Stromal cell of bone marrow (primary cell): ENCODE measurements around the gene ACOXL.

ENCODE experiments used
- DNase-seq: peaks from one replicate; pipeline ENCODE4 v3.0.0-alpha.2; 2012; ENCODE audit warnings: low read depth

Gene ACOXL

DNA sequence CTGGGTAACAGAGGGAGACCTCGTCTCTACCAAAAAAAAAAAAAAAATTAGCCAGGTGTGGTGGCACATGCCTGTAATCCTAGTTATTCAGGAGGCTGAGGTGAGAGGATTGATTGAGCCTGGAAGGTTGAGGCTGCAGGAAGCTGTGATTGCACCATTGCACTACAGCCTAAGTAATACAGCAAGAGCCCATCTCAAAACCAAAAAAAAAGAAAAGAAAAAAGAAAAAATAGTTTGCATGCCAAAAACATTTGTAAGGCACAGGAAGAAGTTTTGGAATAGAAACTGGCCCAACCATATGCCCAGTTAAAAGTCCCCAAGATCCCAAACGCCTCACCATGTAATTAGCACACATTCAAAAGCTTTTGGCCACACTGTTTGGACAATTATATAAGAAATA, 13.4 kb upstream of the ACOXL start:
- no peak for DNase-seq

DNA sequence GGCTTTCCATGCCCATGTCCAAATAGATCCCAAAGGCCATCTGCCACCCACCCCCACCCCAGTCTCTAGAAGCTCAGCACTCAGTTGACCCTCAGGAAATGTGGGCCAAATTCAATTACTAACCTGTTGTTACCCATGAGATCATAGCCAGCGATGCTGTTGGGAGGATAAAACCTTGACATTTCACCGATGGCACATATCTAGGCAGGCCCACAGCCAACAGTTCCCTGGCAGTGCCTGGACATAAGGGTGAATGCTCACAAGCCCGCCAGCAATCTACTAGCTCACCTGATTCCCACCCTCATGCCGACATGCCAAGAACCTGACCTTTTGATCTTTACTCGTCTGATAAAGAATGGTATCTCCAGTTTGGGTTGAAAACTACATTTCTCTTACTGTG, 11.8 kb upstream of the ACOXL start:
- no peak for DNase-seq

DNA sequence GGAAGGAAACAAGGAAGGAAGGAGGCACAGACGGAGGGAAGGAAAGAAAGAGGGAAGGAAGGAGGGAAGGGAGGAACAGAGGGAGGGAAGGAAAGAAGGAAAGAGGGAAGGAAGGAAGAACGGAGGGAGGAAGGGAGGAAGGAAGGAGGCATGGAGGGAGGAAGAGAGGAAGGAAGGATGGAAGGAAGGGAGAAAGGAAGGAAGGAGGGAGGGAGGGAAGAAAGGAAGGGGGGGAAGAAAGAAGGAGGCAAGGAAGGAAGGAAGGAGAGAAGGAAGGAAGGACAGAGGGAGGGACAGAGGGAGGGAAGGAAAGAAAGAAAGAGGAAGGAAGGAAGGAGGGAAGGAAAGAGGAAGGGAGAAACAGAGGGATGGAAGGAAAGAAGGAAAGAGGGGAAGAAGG, 7.6 kb upstream of the ACOXL start:
- no peak for DNase-seq

DNA sequence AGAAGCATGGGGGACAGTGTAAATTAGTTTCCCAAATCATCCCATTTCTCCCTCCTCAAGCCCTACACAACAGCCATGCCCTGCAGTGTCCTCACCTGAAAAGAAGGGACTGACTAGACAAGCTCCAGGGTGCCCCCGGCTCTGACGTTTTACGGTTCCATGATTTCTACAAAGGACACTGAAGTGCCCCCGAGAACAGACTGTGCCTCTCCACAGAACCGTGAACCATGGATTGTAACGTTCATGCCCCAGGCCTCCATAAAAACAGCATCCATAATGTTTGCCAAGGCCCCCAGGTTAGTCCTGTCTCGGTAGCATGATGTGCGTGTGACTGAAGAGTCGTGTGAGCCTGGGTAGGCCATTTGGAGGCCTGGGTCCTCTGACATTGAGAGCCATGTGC, 7.0 kb upstream of the ACOXL start:
- DNase-seq = no peak

DNA sequence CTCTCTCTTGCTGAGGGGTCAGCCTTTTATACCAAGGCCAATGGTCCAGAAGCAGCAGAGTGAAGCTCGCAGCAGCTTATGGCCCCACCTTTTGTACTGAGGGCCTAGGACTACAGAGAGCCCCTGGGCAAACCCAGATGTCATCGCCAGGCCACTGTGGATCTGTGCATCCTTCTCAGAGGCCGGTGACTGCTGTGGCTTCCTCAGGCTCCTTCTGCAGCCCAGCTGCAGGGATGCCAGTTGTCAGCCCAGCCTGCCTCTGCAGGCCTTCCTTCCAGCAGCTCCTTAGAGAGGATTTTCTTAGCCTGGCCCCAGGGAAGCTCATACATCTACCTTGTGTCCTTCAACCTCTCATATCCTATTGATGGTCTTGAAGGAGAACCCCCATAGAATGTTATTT, 6.5 kb upstream of the ACOXL start:
- no peak for DNase-seq

DNA sequence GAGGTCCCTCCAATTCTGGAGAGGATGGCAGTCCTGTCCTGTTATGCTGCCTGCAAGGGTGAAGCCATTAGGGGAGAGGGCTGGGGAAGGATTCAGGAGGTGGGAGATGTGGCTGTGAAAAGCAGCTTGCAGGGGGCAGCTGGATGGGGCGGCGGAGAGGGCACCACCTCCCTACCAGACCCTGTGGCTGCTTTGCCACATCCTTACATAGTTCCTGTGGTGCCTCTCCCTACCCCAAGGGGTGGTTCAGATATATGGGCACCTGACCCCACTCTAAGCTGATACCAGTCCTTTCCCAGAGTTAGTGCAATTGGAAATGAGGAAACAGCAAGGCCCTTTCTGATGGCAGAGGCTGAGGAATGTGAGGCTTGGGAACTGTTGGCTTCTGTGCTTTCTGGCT, 6.1 kb upstream of the ACOXL start:
- DNase-seq = no peak

DNA sequence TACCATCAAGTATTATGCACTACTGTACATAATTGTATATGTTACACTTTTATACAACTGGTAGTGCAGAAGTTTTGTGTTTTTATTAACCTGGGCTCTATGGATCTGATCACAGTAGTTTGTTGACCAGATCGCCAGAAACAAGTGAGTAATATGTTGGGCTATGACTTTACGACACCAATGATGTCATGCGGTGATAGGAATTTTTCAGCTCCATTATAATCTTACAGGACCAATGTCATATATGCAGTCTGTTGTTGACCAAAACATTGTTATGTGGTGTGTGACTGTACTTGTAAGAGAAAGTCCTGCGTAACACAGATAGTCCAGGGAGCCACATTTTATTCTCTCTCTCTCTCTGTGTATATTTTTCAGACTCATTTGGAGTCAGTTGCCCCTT, 4.5 kb upstream of the ACOXL start:
- no peak for DNase-seq

DNA sequence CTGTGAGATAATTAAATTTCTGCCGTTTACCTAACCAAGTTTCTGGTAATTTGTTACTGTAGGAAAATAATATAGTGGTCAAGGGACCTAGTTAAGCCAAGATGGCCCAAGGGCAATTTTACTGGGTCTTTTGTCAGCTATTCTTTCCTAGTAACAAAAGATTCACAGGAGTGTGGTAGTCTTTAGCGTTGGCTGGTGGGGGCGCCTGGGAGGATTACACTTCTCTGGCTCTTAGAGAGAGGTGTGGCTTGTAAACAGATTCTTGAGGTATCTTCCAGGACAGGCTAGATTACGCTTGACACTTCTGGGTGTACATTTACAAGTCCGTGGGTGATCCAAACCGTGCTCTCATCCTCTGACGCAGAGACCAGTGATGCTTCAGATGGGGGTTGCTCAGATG, 3.3 kb upstream of the ACOXL start:
- DNase-seq = no peak

DNA sequence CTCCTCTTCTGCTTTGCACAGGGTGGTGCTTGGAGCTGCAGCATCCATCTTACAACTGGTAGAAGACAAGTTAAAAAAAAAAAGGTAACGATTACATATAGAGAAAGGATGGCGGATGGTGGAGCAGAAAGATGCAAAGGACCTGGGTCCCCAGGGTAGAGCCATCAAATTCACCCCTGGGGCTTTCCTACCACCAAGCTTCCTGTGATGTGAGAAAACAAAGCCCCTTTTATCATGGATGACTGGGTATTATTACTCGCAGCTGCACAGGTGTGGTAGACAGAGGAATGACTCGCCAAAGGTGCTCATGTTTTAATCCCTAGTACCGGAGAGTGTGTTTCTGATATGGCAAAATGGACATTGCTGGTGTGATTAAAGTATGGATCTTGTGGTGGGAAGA, 1.3 kb upstream of the ACOXL start:
- DNase-seq = no peak

DNA sequence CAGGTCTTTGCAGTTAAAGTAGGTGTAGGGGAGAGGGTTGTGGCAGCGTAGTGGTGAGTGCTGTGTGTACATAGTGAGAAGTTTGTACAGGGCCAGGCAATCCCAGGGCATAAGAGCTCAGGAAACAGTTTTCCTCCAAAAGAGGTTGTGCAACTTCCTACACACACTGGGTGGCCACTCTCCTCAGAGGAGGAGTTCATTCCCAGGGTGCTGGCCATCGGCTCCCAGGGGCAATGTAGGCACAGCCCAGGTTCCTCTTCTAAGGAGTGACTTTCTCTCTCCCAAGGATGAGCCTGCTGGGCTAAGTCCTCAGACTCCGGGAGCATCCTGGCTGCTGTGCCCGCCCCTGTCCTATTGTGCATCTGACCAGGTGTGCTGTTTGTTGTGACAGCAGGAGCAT, 3.0 kb downstream of the ACOXL start:
- no peak for DNase-seq

DNA sequence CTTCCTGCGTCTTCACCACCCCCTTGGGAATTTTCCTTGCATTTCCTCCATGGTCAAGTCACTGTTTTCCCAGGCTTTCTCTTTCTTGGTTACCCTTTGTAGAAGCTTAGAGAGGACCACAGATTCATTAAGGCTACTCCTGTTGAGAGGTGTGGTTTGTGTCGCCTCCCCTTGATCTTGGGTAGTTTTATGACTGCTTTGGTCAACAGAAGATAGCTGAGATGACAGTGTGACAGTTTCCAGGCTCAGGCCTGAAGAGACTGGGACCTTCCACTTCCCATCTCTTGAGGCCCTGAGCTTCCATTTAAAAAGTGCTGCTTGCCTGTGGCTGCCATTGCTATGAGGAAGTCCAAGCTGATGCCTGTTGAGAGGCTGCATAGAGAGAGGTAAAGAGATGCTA, 5.4 kb downstream of the ACOXL start:
- DNase-seq = no peak

DNA sequence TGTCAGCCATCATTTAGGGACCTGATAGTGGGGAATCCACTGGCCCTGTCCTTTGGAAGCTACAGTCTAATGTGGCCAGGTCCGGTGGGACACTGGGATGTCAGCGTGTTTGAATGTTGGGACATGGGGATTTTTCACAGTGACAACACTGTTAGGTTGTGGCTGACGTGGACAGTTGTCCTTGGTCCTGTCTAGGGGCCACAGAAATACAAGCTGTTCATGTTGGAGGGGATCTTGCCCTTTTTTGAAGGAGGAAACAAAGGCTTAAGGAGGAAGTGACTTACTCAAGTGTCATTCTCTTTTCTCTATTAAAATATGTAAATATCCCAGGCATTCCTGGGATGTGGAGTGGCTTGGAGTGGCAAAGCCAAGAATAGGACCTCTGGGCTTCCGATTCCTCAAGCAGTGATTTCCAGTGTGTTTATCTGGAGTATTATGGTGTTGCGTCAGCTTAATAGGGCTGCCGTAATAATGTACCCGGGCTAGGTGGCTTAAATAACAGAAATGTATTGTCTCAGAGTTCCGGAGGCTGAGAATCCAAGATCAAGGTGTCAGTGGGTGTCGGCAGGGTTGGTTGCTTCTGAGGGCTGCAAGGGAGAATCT, 8.5 kb downstream of the ACOXL start:
- DNase-seq = no peak

DNA sequence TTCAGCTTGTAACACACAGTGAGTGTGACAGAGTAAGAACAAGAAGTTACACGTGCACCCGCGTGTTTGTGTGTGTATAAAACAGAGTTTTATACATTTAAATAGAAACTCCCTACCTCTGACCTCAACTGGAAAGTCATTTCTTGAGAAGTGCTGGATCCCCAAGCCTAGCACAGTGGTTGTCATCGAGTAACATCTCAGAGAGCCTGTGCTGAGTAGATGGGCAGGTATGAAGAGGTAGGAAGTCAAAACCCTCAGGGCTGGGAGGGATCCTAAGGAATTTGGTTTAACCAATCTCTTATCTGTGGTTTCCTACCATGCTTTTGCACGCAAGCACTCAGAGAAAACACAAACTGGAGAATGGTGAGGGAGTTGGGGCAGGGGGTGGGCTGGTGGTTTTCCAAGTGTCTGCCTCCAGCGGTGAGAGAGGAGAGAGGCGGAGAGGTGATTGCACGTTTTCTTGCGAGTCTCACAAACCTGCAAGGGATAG, 9.2 kb downstream of the ACOXL start:
- no peak for DNase-seq

DNA sequence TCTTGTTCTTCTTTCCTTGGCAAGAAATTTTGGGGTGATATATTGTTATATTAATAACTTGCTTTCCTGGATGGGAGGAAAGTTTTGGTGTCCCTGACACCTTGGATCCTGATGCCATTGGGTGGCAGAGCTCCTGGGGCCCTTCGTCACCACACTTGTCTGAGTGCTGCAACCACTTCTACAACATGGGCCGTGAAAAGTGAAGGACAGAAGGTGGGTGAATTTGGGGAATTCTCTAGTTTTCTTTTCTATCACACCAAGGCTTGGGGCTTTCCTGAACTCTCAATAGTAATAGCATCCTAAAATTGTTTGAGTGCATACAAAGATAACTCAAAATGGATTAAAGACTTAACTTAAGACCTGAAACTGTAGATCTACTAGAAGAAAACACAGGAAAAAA, 10.0 kb downstream of the ACOXL start:
- DNase-seq = no peak

DNA sequence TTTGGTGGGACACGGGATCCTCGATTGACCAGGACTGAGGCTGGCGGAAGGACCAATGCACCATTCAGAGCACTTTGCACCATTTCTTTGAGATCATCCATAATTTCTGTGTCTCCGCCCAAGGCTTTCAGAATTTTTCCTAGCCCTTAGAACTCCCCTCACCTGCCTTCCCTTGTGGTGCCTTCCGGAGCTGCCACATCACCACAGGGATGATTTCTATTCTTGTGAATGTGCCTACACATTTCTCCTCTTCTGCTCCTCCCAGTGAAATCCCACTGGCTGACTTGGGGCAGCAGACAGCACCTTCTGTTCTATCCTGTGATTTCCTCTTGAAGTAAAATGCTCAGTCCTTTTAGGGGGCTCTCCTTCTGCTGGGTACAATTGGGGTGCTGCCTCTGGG, 11.2 kb downstream of the ACOXL start:
- no peak for DNase-seq

DNA sequence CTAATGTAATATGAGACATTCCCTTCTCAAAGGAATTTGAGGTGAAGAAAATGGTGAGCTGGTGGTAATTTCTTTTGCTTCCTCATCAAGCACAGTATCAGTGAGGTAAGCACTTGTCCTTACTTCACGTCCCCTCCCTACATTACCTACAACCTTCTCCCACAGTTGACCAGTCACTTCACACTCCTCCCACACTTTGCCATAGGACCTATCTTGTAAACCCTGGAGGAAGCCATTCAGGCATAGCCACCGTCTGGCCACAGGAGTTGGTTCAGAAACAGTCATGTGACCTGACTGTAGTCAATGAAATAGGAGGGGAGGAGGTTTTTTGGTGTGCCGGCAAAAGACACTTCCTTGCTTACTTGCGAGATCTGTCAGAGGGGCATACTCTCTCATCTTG, 12.1 kb downstream of the ACOXL start:
- DNase-seq = no peak

DNA sequence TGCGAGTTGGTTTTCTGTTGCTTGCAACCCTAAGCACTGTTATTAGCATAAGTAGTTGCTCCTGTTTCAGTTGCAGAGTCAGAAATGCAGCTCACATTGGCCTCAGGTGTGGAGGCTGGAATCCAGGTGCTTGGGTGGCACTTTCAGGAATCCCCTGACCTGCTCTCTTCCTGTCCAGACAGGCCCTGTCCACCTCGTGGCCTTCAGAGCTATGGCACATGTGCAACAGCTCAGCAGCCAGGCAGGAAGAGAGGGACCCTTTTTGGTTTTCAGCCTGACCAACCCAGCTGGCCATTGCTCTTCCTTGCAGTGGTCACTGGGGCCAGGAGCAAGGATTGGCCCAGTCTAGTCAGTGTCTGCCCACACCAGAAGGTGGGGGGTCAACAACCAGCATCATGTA, 12.7 kb downstream of the ACOXL start:
- no peak for DNase-seq

DNA sequence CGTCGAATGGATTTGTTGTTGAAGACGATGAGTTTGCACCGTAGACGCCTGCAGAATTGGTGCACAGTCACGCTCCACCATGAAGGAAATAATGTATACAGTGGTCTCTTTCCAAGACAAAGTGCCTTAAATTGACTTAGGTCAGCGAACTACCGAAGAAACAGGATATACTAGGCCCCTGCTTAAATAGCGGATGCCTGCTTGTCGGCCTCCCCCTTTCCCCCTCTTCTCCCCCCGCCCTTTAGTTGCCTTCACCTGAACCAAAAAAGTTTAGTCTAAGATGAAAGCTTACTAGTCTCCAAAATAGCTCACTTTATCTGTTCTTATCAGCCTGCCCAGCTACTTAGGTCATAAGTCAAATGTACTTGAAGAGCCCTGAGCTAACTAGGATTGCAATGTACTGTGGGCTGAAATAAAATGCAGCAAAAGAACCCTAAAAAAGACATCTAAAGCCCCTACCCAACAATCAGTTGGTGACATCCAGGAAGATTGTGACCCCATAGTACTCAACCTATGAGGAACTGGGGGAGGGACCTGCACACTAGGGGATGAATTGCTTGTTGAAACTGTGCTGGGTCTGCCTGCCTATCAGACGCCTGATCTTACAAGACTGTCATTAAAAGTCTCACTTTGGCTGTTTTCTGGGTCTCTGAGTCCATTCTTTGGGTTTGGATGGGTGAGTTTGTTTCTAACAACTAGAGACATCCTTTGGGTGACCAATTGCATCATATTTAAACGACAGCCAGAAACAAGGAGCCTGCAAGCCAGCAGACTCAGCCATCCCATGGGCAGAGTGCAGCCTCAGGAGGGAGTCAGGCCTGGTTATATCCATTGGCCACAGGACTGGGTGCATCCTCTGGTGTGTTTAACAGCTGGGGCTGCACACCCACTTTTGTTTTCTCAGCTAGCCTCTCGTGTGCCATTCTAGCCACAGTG, 14.5 kb downstream of the ACOXL start:
- no peak for DNase-seq

DNA sequence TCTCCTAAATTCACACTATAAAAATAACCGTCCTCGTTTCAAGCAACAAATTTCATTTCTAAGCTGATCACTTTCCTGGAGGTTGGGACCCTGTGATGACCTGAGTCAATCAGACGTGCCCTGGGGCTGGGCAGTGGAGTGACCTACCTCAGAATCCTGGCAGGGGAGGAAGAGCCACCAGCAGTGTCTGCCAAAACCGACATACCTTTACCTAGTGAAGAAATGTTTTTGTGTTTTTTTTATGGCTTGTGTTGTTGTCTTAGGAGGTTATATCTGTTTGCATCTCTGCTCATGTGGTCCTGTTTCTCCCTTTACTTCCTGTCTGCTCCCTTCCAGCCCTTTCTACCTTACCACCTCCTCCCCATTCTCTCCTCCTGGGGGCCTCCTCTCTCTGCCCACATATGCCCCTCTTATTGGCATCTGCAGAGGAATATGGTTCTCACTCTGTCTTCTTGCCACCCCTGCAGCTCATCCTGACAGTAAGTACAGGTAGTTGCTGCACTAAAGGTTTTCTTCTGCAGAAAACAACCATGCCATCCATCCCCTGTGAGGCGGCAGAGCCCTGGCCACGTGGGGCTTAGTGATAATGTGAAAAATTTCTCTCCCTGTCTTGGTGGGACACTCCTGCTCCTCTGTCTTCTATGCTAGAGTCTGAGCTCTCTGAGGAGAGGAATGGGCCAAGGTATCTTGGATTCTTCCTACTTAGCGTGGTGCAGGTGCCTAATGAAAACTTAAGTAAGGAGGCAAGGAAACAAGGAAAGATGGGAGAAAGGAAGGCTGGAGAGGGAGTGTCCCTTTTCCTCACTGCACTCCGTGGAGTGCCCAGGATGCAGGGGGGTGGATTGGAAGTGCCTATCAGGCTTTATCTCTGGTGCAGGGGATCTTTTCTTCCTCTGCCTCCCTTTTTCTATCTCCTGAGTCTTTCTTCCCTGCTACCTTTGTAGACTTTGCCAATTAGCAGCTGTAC, 15.4 kb downstream of the ACOXL start:
- no peak for DNase-seq

DNA sequence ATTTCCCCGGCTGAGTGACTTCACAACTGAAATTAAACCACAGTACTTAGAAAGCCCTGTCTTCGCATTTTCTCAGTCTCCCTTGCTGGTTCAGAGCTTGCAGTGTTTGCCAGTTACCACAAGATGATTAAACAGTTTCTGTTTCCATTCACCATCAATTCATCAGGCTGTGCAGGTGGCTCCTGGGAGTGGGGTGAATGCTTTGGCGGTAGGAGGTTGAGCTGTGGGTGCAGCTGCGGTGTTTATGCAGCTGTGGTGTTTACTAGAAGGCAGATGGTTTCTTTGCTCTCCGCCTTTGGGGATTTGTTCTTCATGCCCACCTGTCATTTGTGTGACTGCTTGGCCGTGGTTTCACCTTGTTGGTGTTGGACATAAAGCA, 16.1 kb downstream of the ACOXL start:
- no peak for DNase-seq

DNA sequence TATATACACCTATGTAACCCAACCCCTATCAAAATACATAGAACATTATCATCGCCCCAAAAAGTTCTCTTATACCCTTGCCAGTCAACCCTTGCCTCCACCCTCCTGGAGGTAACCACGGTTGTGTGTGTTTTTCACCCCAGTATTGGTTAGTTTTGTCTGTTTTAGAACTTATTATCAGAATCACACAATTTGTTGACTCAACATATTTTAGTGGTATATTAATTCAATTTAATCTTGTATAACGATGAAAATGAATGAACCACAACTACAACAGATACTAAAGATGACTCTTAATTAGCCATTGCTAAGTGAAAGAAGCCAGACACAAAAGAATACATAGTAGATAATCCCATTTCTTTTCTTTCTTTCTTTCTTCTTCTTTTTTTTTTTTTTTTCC, 19.3 kb downstream of the ACOXL start:
- no peak for DNase-seq

DNA sequence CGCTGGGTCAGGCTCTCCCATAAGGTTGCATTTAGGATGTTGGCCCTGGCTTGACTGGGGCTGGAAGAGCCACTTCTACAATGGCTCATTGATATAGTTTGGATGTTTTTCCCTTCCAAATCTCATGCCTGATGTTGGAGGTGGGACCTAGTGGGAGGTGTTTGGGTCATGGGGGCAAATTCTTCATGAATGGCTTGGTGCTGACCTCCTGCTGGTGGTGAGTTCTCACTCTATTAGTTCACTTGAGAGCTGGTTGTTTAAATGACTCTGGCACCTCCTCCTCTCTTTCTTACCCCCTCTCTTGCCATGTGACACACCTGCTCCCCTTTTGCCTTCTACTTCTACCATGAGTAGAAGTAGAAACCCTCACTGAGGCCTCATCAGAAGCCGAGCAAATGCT, 20.5 kb downstream of the ACOXL start:
- no peak for DNase-seq
